ENCODE data around the gene METTL16.
"Not testable (repeated sequence)": the region's sequence is repeated elsewhere in the genome, so short reads cannot be mapped to it uniquely, and the experiment has no call there.

The METTL16 gene

GRCh38 chr17:2450016-2450650 lies 61.6 kb downstream of the METTL16 start:
- DNase-seq (ENCODE audit: low spot score): no peak

- no peak for DNase-seq (ENCODE audit: low spot score)
Observed at GRCh38 chr17:2449486-2449885, 62.2 kb downstream of the METTL16 start.

GRCh38 chr17:2447479-2447878 lies 64.2 kb downstream of the METTL16 start:
- DNase-seq (ENCODE audit: low spot score): not testable (repeated sequence)

- DNase-seq (ENCODE audit: low spot score): no peak
Observed at GRCh38 chr17:2445638-2446037, 66.0 kb downstream of the METTL16 start.

GRCh38 chr17:2444382-2444781 lies 67.3 kb downstream of the METTL16 start:
- DNase-seq (ENCODE audit: low spot score): no peak

- no peak for DNase-seq (ENCODE audit: low spot score)
Observed at GRCh38 chr17:2442166-2442565, 69.5 kb downstream of the METTL16 start.

GRCh38 chr17:2440930-2441329 lies 70.8 kb downstream of the METTL16 start:
- DNase-seq (ENCODE audit: low spot score): no peak

- not testable (repeated sequence) for DNase-seq (ENCODE audit: low spot score)
Observed at GRCh38 chr17:2439997-2440396, 71.7 kb downstream of the METTL16 start.

- no peak for DNase-seq (ENCODE audit: low spot score)
Observed at GRCh38 chr17:2438823-2439222, 72.9 kb downstream of the METTL16 start.

GRCh38 chr17:2436316-2436905 lies 75.3 kb downstream of the METTL16 start:
- no peak for DNase-seq (ENCODE audit: low spot score)

GRCh38 chr17:2435862-2436261 lies 75.8 kb downstream of the METTL16 start:
- no peak for DNase-seq (ENCODE audit: low spot score)

GRCh38 chr17:2435181-2435741 lies 76.4 kb downstream of the METTL16 start:
- no peak for DNase-seq (ENCODE audit: low spot score)

GRCh38 chr17:2433696-2434095 lies 78.0 kb downstream of the METTL16 start:
- no peak for DNase-seq (ENCODE audit: low spot score)

- DNase-seq (ENCODE audit: low spot score): no peak
Observed at GRCh38 chr17:2427910-2428309, 83.8 kb downstream of the METTL16 start.

- DNase-seq (ENCODE audit: low spot score): no peak
Observed at GRCh38 chr17:2427215-2427614, 84.5 kb downstream of the METTL16 start.

- DNase-seq (ENCODE audit: low spot score): peak; percentile 67
Observed at GRCh38 chr17:2423271-2423670, 88.4 kb downstream of the METTL16 start.

- peak; percentile 47 for DNase-seq (ENCODE audit: low spot score)
Observed at GRCh38 chr17:2421315-2422147, 90.2 kb downstream of the METTL16 start.

GRCh38 chr17:2420176-2420575 lies 91.5 kb downstream of the METTL16 start:
- no peak for DNase-seq (ENCODE audit: low spot score)

- no peak for DNase-seq (ENCODE audit: low spot score)
Observed at GRCh38 chr17:2419486-2419885, 92.2 kb downstream of the METTL16 start.

GRCh38 chr17:2418572-2418971 lies 93.1 kb downstream of the METTL16 start:
- no peak for DNase-seq (ENCODE audit: low spot score)

- DNase-seq (ENCODE audit: low spot score): peak; percentile 74
Observed at GRCh38 chr17:2416010-2416734, 95.5 kb downstream of the METTL16 start.

GRCh38 chr17:2415081-2415480 lies 96.6 kb downstream of the METTL16 start:
- no peak for DNase-seq (ENCODE audit: low spot score)

Data from D341Med (cell line).